ENCODE results near the gene PHPT1. TPM values are rescaled to one million over a fixed set of nuclear protein-coding genes. Genes with fewer than 3 reads are reported as not detected.
"Not testable (repeated sequence)": the region's sequence is repeated elsewhere in the genome, so short reads cannot be mapped to it uniquely, and the experiment has no call there.

The PHPT1 gene
- total and polyA plus RNA-seq, 12 donors: 73.9 to 330 (median 178) TPM

- 29 to 39% (median 36%) methylated on average over 12 to 99 of the region's 99 CpGs; no CpG with 5 or more reads in 1 of the 4 donors for WGBS, 4 donors
- DNase-seq: peak in 3 of 7 donors; percentile 40 to 61 (median 44)
- H3K9me3 ChIP-seq (replicated peaks in 1 of 3); H3K36me3 ChIP-seq (replicated peaks in 1 of 2); H3K27me3 ChIP-seq: not testable (repeated sequence)
- peak overlapping the region in 1 of 4 donors; percentile 55 for H3K4me3 ChIP-seq
- intact Hi-C loops (cut with DNase I): loop anchor here (10.0 kb wide), 2 partner anchors 49 to 101 kb away; partner anchors contain the start of genes C8G (in 1 of the 2), CCDC183 (in 1 of the 2), FBXW5 (in 1 of the 2) and TMEM141 (in 1 of the 2)
- peaks cover 17 to 35% of the 10 kb centered on the region in 2 donors for H3K4me1 ChIP-seq (replicated peaks in 1 of 2)
- TF ChIP-seq CTCF (IDR thresholded peaks at IDR 0.05): peak; percentile 34 to 64 (median 52)
- peak overlapping the region in 1 of 5 donors; percentile 81 for H3K27ac ChIP-seq
These were observed 5.1 kb upstream of the PHPT1 start for GRCh38 chr9:136843801-136844740.

- DNase-seq: peak in 1 of 7 donors; percentile 18
- no peaks in the 10 kb centered on the region for H3K9me3 ChIP-seq (replicated peaks in 1 of 3)
- H3K4me3 ChIP-seq: no peak overlapping the region
- WGBS, 4 donors: 48 to 64% (median 56%) methylated on average over 21 to 88 of the region's 88 CpGs
- peaks cover 0 to under 1% of the 10 kb centered on the region in 2 donors for H3K36me3 ChIP-seq (replicated peaks in 1 of 2)
- H3K27me3 ChIP-seq: no peaks in the 10 kb centered on the region
- H3K4me1 ChIP-seq (replicated peaks in 1 of 2): peaks cover 20 to 38% of the 10 kb centered on the region in 2 donors
- H3K27ac ChIP-seq: no peak overlapping the region
- intact Hi-C loops (cut with DNase I): loop anchor here (10.0 kb wide), 2 partner anchors 50 to 100 kb away; partner anchors contain the start of genes C8G (in 1 of the 2), CCDC183 (in 1 of the 2), FBXW5 (in 1 of the 2) and TMEM141 (in 1 of the 2)
- TF ChIP-seq POLR2A (IDR thresholded peaks at IDR 0.05) (no peak), CTCF (IDR thresholded peaks at IDR 0.05) (no peak)
These were observed 4.3 kb upstream of the PHPT1 start for GRCh38 chr9:136844761-136845464.

DNA sequence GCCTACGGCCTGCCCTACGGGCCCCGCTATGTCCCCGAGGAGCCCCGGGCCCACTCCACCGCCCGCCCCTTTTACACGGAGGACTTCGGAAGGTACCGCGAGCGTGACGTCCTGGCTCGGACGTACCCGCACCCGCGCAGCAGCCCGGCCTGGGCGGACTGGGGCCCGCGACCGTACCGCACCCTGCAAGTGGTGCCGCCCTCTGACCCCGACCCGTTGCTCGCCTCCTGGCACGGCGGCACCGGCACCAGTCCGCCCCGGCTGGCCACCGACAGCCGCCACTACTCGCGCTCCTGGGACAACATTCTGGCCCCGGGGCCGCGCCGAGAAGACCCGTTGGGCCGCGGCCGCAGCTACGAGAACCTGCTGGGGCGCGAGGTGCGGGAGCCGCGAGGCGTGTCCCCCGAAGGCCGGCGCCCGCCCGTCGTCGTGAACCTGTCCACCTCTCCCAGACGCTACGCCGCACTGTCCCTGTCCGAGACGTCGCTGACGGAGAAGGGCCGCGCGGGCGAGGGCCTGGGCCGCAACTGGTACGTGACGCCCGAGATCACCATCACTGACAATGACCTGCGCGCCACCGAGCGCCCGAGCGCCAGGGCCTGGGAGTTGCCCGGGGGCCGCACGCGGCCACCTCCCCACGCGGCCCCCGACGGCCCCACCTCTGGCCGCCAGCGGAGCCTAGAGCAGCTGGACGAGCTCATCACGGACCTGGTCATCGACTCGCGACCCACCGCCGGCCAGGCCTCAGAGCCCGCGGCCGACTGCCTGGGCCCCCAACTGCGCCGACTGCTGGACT, 3.5 kb upstream of the PHPT1 start:
- H3K9me3 ChIP-seq (replicated peaks in 1 of 3): no peaks in the 10 kb centered on the region
- no peak overlapping the region for H3K4me3 ChIP-seq
- peaks cover 26 to 45% of the 10 kb centered on the region in 2 donors for H3K4me1 ChIP-seq (replicated peaks in 1 of 2)
- 43 to 57% (median 54%) methylated on average over 39 to 102 of the region's 102 CpGs; no CpG with 5 or more reads in 1 of the 4 donors for WGBS, 4 donors
- no peak overlapping the region for H3K27ac ChIP-seq
- H3K36me3 ChIP-seq (replicated peaks in 1 of 2): peaks cover 0 to 2% of the 10 kb centered on the region in 2 donors
- intact Hi-C loops (cut with DNase I): loop anchor here (10.0 kb wide), 2 partner anchors 51 to 99 kb away; partner anchors contain the start of genes C8G (in 1 of the 2), CCDC183 (in 1 of the 2), FBXW5 (in 1 of the 2) and TMEM141 (in 1 of the 2)
- TF ChIP-seq CTCF (IDR thresholded peaks at IDR 0.05): no peak
- H3K27me3 ChIP-seq: no peaks in the 10 kb centered on the region
- DNase-seq: no peak
